ENCODE results near the gene CREB5. TPM values are rescaled to one million over a fixed set of nuclear protein-coding genes. Genes with fewer than 3 reads are reported as not detected.

CREB5 gene
- total RNA-seq, 1 experiment from 2014 or later: 0.49 TPM

- H3K9me3 ChIP-seq (ENCODE audit: control insufficient read depth in 1 of 2, insufficient read depth in 1 of 2, low read depth in 1 of 2, low read length in 2 of 2): no peaks in the 10 kb centered on the region
- no peak overlapping the region for H3K4me3 ChIP-seq (replicated peaks in 1 of 2; ENCODE audit: low read depth in 1 of 2, low read length in 2 of 2)
- no peaks in the 10 kb centered on the region for H4K20me1 ChIP-seq (ENCODE audit: insufficient read depth)
- no peaks in the 10 kb centered on the region for H3K79me2 ChIP-seq (ENCODE audit: insufficient read depth, low read length)
- H3K4me2 ChIP-seq (ENCODE audit: low read length): no peak overlapping the region
- ATAC-seq (no peak), DNase-seq (ENCODE audit: low read depth, low spot score) (no peak)
- peaks cover 21% of the 10 kb centered on the region for H3K27me3 ChIP-seq (ENCODE audit: insufficient read depth, low read length)
- BruUV-seq (replicated peaks): no TSS peak
- H3K36me3 ChIP-seq (ENCODE audit: control insufficient read depth in 1 of 2, insufficient read depth in 2 of 2, low read length in 2 of 2): no peaks in the 10 kb centered on the region
- no peaks in the 10 kb centered on the region for H3K4me1 ChIP-seq (ENCODE audit: control insufficient read depth in 1 of 2, insufficient read depth in 2 of 2, low read length in 2 of 2)
- H3K9me2 ChIP-seq (ENCODE audit: insufficient read depth): no peaks in the 10 kb centered on the region
- TF ChIP-seq EZH2 (IDR thresholded peaks at IDR 0.05) (no peak), YY1 (IDR thresholded peaks at IDR 0.05; ENCODE audit: extremely low read depth, insufficient replicate concordance, low read depth, low read length) (no peak)
- POLR2A ChIA-PET: no interaction called here
- CTCF ChIA-PET: no interaction called here
- RAD21 ChIA-PET (ENCODE audit: low non-redundant PET in 1 of 2, low total read pairs in 2 of 2, uncharacterized antibody in 2 of 2, unreplicated experiment in 2 of 2): no interaction called here
- no peak overlapping the region for H3K27ac ChIP-seq (ENCODE audit: low read depth, low read length)
- H2AFZ ChIP-seq (ENCODE audit: low read depth, low read length, poor library complexity, severe bottlenecking): no peak overlapping the region
- intact Hi-C loops (cut with micrococcal nuclease): no loop called here
- no peak overlapping the region for H3K9ac ChIP-seq (ENCODE audit: low read length)
Measured at GRCh38 chr7:28649189-28649588, 236.9 kb downstream of the CREB5 start.

GRCh38 chr7:28649811-28650210 lies 237.5 kb downstream of the CREB5 start:
- no peak for DNase-seq (ENCODE audit: low read depth, low spot score)
- H3K9me2 ChIP-seq (ENCODE audit: insufficient read depth): no peaks in the 10 kb centered on the region
- H3K36me3 ChIP-seq (ENCODE audit: control insufficient read depth in 1 of 2, insufficient read depth in 2 of 2, low read length in 2 of 2): no peaks in the 10 kb centered on the region
- intact Hi-C loops (cut with micrococcal nuclease): no loop called here
- ChIA-PET POLR2A (no interaction called here), CTCF (no interaction called here), RAD21 (ENCODE audit: low non-redundant PET in 1 of 2, low total read pairs in 2 of 2, uncharacterized antibody in 2 of 2, unreplicated experiment in 2 of 2) (no interaction called here)
- no peak overlapping the region for H3K4me3 ChIP-seq (replicated peaks in 1 of 2; ENCODE audit: low read depth in 1 of 2, low read length in 2 of 2)
- no peaks in the 10 kb centered on the region for H3K4me1 ChIP-seq (ENCODE audit: control insufficient read depth in 1 of 2, insufficient read depth in 2 of 2, low read length in 2 of 2)
- H3K9me3 ChIP-seq (ENCODE audit: control insufficient read depth in 1 of 2, insufficient read depth in 1 of 2, low read depth in 1 of 2, low read length in 2 of 2): no peaks in the 10 kb centered on the region
- TF ChIP-seq SP1 (IDR thresholded peaks at IDR 0.05; ENCODE audit: low read depth) (no peak), CTCF (IDR thresholded peaks at IDR 0.05 in 2 of 3, conservative IDR thresholded peaks at IDR 0.05 in 1 of 3; ENCODE audit: borderline replicate concordance in 1 of 3, insufficient read depth in 1 of 3, low read depth in 2 of 3, low read length in 2 of 3) (no peak), POLR2A (IDR thresholded peaks at IDR 0.05; ENCODE audit: borderline replicate concordance, extremely low read depth, insufficient read depth, insufficient read length) (no peak), EZH2 (IDR thresholded peaks at IDR 0.05) (no peak)
- H3K79me2 ChIP-seq (ENCODE audit: insufficient read depth, low read length): no peaks in the 10 kb centered on the region
- H3K9ac ChIP-seq (ENCODE audit: low read length): no peak overlapping the region
- peaks cover 27% of the 10 kb centered on the region for H3K27me3 ChIP-seq (ENCODE audit: insufficient read depth, low read length)
- no peak for ATAC-seq
- no peak overlapping the region for H3K4me2 ChIP-seq (ENCODE audit: low read length)
- BruUV-seq (replicated peaks): no TSS peak
- no peaks in the 10 kb centered on the region for H4K20me1 ChIP-seq (ENCODE audit: insufficient read depth)
- H2AFZ ChIP-seq (ENCODE audit: low read depth, low read length, poor library complexity, severe bottlenecking): no peak overlapping the region
- H3K27ac ChIP-seq (ENCODE audit: low read depth, low read length): no peak overlapping the region
